Stimulated activated CD8-positive, alpha-beta memory T cell treated with anti-CD3 and anti-CD28 coated beads, Interleukin-2, amount 100 ng/mL, for 48 hours (primary cell): ENCODE data around the gene ZNF641.
A peak's percentile ranks its signal among the peaks of the same experiment; 100 is the strongest.
"Not testable (repeated sequence)": the region's sequence is repeated elsewhere in the genome, so short reads cannot be mapped to it uniquely, and the experiment has no call there.

Source experiments
- DNase-seq, 2 donors: peaks; one replicate each; pipeline ENCODE4 v3.0.0-alpha.2; 2020; ENCODE audit warnings: low read depth in 2 of 2

ZNF641 gene

DNA sequence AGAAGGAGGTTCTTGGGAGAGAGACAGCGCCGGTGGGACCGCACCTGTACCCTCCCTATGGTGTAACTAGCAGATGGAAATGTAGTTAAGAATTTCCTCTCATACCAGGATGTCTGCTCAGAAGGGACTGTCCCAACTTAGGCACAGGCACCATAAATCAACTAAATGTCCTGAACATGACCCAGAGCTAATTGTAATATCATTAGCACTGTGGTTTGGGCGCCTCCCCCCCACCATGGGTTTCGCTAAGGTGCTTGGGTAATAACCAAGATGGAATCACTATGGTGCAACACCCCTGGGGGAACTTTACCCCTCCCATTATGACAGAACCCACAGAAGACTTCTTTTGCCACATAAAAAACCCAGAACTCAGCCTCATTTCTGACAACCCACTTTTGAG lies 15.9 kb downstream of the ZNF641 start:
- no peak for DNase-seq

DNA sequence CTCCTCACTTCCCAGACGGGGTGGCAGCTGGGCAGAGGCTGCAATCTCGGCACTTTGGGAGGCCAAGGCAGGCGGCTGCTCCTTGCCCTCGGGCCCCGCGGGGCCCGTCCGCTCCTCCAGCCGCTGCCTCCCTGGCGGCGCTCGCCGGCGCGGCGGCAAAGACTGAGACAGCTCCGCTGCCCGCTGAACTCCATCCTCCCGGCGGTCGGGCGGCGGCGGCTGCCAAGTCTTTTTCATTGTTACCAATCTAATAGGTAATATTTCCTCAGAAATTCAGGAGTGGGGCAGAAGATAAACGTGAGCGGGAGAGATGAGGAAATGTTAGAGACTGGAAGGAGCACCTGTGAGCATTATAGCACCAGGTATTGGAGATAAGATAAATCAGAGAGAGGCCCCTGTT lies 17.0 kb downstream of the ZNF641 start:
- DNase-seq, result not testable (repeated sequence)

DNA sequence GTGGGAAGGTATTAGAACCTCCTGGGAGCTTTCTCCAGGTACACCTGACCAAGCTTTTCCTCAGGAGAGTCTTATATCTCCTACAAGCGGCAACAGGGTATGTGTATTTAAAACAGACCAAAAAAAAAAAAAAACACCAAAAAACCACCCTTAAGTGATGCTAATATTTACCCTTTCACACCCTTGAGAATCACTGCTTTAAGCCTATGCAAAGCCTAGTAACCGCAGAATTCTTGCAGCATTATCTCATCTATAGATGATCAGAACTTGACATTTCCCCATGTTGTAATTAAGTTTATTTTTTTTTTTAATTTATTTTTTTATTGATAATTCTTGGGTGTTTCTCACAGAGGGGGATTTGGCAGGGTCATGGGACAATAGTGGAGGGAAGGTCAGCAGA lies 19.3 kb downstream of the ZNF641 start:
- DNase-seq, result no peak

- no peak for DNase-seq
These were observed 21.4 kb downstream of the ZNF641 start for GRCh38 chr12:48329199-48329939.

- DNase-seq, result no peak
These were observed 34.2 kb downstream of the ZNF641 start for GRCh38 chr12:48316491-48316890.

GRCh38 chr12:48311313-48311712 lies 39.4 kb downstream of the ZNF641 start:
- DNase-seq, result no peak

- no peak for DNase-seq
These were observed 43.5 kb downstream of the ZNF641 start for GRCh38 chr12:48307269-48307668.

GRCh38 chr12:48305190-48305589 lies 45.5 kb downstream of the ZNF641 start:
- DNase-seq, result no peak

GRCh38 chr12:48302161-48302911 lies 48.4 kb downstream of the ZNF641 start:
- no peak for DNase-seq

GRCh38 chr12:48300774-48301173 lies 49.9 kb downstream of the ZNF641 start:
- DNase-seq, result no peak

- peak in 1 of 2 donors; percentile 36 for DNase-seq
These were observed 54.0 kb downstream of the ZNF641 start for GRCh38 chr12:48296586-48297282.

- no peak for DNase-seq
These were observed 58.7 kb downstream of the ZNF641 start for GRCh38 chr12:48292040-48292439.

DNA sequence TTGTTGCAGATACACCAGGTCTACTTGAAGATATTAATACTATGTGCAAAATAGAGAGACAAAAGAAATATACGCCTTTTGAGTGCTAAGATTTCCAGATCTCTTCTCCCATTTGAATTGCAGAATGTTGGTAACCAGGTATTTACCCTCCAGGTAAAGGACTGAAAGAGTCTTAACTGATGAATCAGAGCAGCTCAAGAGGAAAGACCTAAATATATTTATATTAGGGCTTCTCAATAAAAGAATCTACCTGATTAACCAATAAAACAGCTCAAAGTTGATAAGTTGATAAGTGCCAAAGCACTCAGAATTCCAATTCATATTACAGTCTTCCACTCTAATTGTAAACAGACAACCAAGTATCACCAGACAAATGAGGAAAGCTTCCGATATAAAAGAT lies 59.2 kb downstream of the ZNF641 start:
- no peak for DNase-seq

- DNase-seq, result no peak
These were observed 62.1 kb downstream of the ZNF641 start for GRCh38 chr12:48288387-48289268.
